Measurements from ENCODE around the gene GULP1. TPM values are rescaled to one million over a fixed set of nuclear protein-coding genes. Genes with fewer than 3 reads are reported as not detected.

The GULP1 gene
- total RNA-seq, 1 experiment from 2014 or later, result 140 TPM

DNA sequence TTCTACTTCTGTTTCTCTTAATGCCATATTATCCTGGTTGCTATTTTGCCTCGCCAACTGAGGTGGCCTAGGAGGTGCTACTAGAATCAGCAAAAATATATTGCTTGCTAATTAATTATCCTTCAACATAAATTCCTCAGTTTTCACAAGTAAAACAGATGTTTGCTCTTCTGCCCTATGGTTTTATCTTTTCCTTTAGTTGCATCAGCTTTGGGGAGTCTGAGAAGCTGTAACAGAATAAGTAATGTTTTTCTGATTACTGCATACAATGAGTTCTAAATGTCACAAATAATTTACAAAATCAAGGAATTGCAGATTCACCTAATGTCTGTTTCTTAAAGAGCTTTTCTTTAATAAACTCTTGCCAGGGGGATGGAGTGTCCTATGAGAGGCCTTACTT, 36.7 kb downstream of the GULP1 start:
- H3K4me1 ChIP-seq (ENCODE audit: insufficient read depth, low read length), result peaks cover 7% of the 10 kb centered on the region; the same call in 1 of the 2 replicates
- peaks cover 3% of the 10 kb centered on the region for H3K79me1 ChIP-seq (ENCODE audit: insufficient read depth, low read depth, low read length, poor library complexity, severe bottlenecking)
- no peak overlapping the region for H2AK5ac ChIP-seq (ENCODE audit: insufficient read length, low read length)
- DNase-seq, result no peak
- no peak overlapping the region for H3K27ac ChIP-seq (ENCODE audit: insufficient read length, low read depth, low read length)
- Mint-ChIP-seq H3K4me3 (no peak overlapping the region), H3K36me3 (ENCODE audit: insufficient read depth in 1 of 3, low read depth in 3 of 3) (no peaks in the 10 kb centered on the region), H3K27ac (no peak overlapping the region), H3K27me3 (ENCODE audit: low read depth) (no peaks in the 10 kb centered on the region), H3K4me1 (peaks cover 36 to 37% of the 10 kb centered on the region in 2 experiments), H3K9me3 (no peaks in the 10 kb centered on the region)
- no peak overlapping the region for H3K4me2 ChIP-seq (ENCODE audit: insufficient read depth, insufficient read length, low read length)
- H2BK12ac ChIP-seq (ENCODE audit: insufficient read length, low read depth, low read length), result no peak overlapping the region
- H3K9me3 ChIP-seq (ENCODE audit: control insufficient read depth, low read depth, low read length), result no peaks in the 10 kb centered on the region
- no peak overlapping the region for H3K18ac ChIP-seq (ENCODE audit: insufficient read length, low read depth, low read length)
- H3K23ac ChIP-seq (ENCODE audit: insufficient read length, low read depth, low read length), result no peak overlapping the region
- H3K4ac ChIP-seq (ENCODE audit: low read depth, low read length), result no peak overlapping the region
- H2BK20ac ChIP-seq (ENCODE audit: low read depth, low read length, poor library complexity, severe bottlenecking), result no peak overlapping the region
- no peak overlapping the region for H3K9ac ChIP-seq (ENCODE audit: extremely low read depth, insufficient read length, low read length)
- no CpG with 5 or more reads among the region's 1 CpG for WGBS (ENCODE audit: extremely low coverage, insufficient read length, low lambda C conversion rate)
- H3K56ac ChIP-seq (ENCODE audit: insufficient read length, low read depth, low read length), result no peak overlapping the region
- TF ChIP-seq, protein P1, sequence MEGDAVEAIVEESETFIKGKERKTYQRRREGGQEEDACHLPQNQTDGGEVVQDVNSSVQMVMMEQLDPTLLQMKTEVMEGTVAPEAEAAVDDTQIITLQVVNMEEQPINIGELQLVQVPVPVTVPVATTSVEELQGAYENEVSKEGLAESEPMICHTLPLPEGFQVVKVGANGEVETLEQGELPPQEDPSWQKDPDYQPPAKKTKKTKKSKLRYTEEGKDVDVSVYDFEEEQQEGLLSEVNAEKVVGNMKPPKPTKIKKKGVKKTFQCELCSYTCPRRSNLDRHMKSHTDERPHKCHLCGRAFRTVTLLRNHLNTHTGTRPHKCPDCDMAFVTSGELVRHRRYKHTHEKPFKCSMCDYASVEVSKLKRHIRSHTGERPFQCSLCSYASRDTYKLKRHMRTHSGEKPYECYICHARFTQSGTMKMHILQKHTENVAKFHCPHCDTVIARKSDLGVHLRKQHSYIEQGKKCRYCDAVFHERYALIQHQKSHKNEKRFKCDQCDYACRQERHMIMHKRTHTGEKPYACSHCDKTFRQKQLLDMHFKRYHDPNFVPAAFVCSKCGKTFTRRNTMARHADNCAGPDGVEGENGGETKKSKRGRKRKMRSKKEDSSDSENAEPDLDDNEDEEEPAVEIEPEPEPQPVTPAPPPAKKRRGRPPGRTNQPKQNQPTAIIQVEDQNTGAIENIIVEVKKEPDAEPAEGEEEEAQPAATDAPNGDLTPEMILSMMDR (conservative IDR thresholded peaks at IDR 0.05), result no peak
- no peak overlapping the region for H4K8ac ChIP-seq (replicated peaks; ENCODE audit: insufficient read length, low read depth, low read length)
- H2BK120ac ChIP-seq (ENCODE audit: low read depth, low read length, poor library complexity, severe bottlenecking), result no peak overlapping the region
- H3T11ph ChIP-seq (ENCODE audit: low read length), result no peak overlapping the region
- no peak overlapping the region for H2BK5ac ChIP-seq (ENCODE audit: insufficient read length, low read length)
- no peak overlapping the region for H3K14ac ChIP-seq (ENCODE audit: insufficient read depth, low read length)
- peaks cover 49% of the 10 kb centered on the region; the same call in 1 of the 2 replicates for H3K79me2 ChIP-seq (ENCODE audit: insufficient read depth, low read length)
- H4K91ac ChIP-seq (ENCODE audit: insufficient read length, low read depth, low read length), result no peak overlapping the region
- H4K5ac ChIP-seq (ENCODE audit: insufficient read length, low read depth, low read length), result no peak overlapping the region
- no peaks in the 10 kb centered on the region for H3K23me2 ChIP-seq (ENCODE audit: insufficient read length, low read depth, low read length, poor library complexity, severe bottlenecking)
- H3K27me3 ChIP-seq (ENCODE audit: insufficient read depth, low read length), result no peaks in the 10 kb centered on the region
- H2BK15ac ChIP-seq (ENCODE audit: low read depth, low read length), result no peak overlapping the region
- H2AFZ ChIP-seq (ENCODE audit: low read length), result no peak overlapping the region
- H4K20me1 ChIP-seq (ENCODE audit: control insufficient read depth, insufficient read depth, insufficient read length), result no peaks in the 10 kb centered on the region
